Ascending aorta (tissue), 2 donors: ENCODE results near the gene NRK. TPM values are rescaled to one million over a fixed set of nuclear protein-coding genes. Genes with fewer than 3 reads are reported as not detected.

Experiments
- DNase-seq, 2 donors: peaks; one replicate each; pipeline ENCODE4 v3.0.0-alpha.2; 2019; ENCODE audit warnings: low spot score in 2 of 2
- H3K27ac ChIP-seq, 2 donors: fragments of 200-600 bp; sonication (generic); one replicate each; pipeline ENCODE4 v1.5.1; 2016 to 2017; ENCODE audit warnings: mild to moderate bottlenecking in 1 of 2
- H3K27me3 ChIP-seq: fragments of 200-600 bp; sonication (generic); one replicate; pipeline ENCODE4 v1.5.1; 2017
- H3K36me3 ChIP-seq, 2 donors: fragments of 200-600 bp; sonication (generic); one replicate each; pipeline ENCODE4 v1.5.1; 2016
- H3K4me1 ChIP-seq, 2 donors: fragments of 200-600 bp; sonication (generic); one replicate each; pipeline ENCODE4 v1.5.1; 2016 to 2017; ENCODE audit warnings: mild to moderate bottlenecking in 1 of 2
- H3K4me3 ChIP-seq, 2 donors: fragments of 200-600 bp; sonication (generic); one replicate each; pipeline ENCODE4 v1.5.1; 2016 to 2017; ENCODE audit warnings: mild to moderate bottlenecking in 1 of 2
- H3K9me3 ChIP-seq, 2 donors: fragments of 200-600 bp; sonication (generic); one replicate each; pipeline ENCODE4 v1.5.1; 2016
- intact Hi-C: fragments of 100-400 bp; cut with DNase I; formaldehyde crosslinking; loops from one replicate; pipeline ENCODE4 v1.15.1; 2023
- total RNA-seq: library from RNA; depleted of rRNA; stranded (reverse); fragments of >200 nt; gene quantifications from one replicate; pipeline ENCODE4 v1.1.0, GENCODE V29; 2016
- TF ChIP-seq, protein P1 (sequence below), 3 experiments: fragments of 200-600 bp in 2 of 3; fragments of 450-650 bp in 1 of 3; sonication (generic) in 2 of 3; IDR thresholded peaks; one replicate each; pipeline ENCODE4 v1.5.1; 2016 to 2019; ENCODE audit warnings: antibody characterized with exemption in 3 of 3, mild to moderate bottlenecking in 1 of 3, moderate library complexity in 1 of 3

NRK gene
- total RNA-seq, 1 donor from 2014 or later: 3.2 TPM

DNA sequence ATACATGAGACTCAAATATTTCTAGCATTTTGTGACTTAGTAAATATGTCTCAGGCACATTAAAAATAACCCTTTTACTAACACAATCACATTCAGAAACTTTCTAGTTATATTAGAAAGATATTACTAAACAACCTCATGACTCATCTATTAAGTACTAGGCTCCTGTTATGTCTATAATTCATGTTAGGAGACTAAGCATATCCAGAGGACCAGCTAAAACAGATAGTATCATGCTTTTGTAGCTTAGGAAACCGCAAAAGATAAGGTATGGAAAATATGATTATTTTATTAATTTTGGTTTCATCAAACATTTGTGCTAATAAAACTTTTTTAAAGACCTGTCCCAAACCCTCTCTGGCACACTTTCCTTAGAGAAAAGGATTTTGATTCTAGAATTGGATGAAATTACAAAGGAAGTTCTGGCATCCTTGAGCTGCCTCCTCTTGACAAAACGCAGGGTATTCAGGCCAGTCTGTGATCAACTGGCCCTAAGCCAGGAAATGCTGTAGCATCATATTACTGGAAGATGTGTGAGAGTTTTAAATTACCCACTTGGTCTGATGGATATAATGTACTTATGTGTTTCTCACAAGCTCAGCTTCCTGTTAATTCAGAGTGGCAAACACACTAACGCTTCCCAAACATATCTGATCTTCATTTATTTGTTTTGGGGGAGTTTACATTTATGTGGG lies 60.4 kb downstream of the NRK start:
- TF ChIP-seq, protein P1, sequence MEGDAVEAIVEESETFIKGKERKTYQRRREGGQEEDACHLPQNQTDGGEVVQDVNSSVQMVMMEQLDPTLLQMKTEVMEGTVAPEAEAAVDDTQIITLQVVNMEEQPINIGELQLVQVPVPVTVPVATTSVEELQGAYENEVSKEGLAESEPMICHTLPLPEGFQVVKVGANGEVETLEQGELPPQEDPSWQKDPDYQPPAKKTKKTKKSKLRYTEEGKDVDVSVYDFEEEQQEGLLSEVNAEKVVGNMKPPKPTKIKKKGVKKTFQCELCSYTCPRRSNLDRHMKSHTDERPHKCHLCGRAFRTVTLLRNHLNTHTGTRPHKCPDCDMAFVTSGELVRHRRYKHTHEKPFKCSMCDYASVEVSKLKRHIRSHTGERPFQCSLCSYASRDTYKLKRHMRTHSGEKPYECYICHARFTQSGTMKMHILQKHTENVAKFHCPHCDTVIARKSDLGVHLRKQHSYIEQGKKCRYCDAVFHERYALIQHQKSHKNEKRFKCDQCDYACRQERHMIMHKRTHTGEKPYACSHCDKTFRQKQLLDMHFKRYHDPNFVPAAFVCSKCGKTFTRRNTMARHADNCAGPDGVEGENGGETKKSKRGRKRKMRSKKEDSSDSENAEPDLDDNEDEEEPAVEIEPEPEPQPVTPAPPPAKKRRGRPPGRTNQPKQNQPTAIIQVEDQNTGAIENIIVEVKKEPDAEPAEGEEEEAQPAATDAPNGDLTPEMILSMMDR (IDR thresholded peaks at IDR 0.05): no peak
- intact Hi-C loops: no loop called here

DNA sequence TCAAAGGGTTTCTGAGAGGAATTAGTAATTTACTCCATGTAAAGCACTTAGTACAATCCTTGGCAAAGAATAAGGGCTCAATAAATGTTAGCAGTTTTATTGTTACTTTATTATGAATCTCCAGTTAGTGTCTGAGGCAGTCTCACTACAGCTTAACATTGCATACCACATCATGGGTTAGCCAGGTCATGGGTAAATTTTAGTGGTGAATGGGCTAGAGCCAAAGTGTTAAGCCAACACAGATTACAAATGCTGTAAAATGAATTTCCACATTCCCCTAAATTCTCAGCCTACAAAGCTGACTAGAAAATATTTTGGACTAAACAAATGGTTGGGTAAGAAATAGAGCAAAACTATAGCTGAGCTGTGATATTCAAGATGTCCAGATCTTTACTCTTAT lies 72.4 kb downstream of the NRK start:
- H3K9me3 ChIP-seq: no peaks in the 10 kb centered on the region
- no peaks in the 10 kb centered on the region for H3K36me3 ChIP-seq
- H3K4me3 ChIP-seq: no peak overlapping the region
- no peaks in the 10 kb centered on the region for H3K4me1 ChIP-seq
- no peaks in the 10 kb centered on the region for H3K27me3 ChIP-seq
- no peak overlapping the region for H3K27ac ChIP-seq
- intact Hi-C loops: no loop called here
- TF ChIP-seq, protein P1 (IDR thresholded peaks at IDR 0.05): no peak
- DNase-seq: no peak

More for the DNA sequence above, 60.4 kb downstream of the NRK start:
- DNase-seq: no peak
- Histone ChIP-seq H3K27ac (no peak overlapping the region), H3K4me3 (no peak overlapping the region), H3K9me3 (no peaks in the 10 kb centered on the region), H3K27me3 (no peaks in the 10 kb centered on the region), H3K4me1 (no peaks in the 10 kb centered on the region), H3K36me3 (no peaks in the 10 kb centered on the region)

DNA sequence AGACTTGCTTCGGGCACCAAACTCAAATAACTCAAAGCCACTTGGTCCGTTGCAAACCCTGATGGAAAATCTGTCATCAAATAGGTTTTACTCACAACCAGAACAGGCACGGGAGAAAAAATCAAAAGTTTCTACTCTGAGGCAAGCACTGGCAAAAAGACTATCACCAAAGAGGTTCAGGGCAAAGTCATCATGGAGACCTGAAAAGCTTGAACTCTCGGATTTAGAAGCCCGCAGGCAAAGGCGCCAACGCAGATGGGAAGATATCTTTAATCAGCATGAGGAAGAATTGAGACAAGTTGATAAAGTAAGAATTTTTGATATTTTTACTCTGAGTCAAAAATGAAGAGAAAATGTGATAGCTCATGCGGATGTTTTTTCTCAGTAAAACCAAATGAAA lies 87.2 kb downstream of the NRK start:
- no peaks in the 10 kb centered on the region for H3K4me1 ChIP-seq
- H3K4me3 ChIP-seq: no peak overlapping the region
- intact Hi-C loops: no loop called here
- no peaks in the 10 kb centered on the region for H3K9me3 ChIP-seq
- no peaks in the 10 kb centered on the region for H3K27me3 ChIP-seq
- no peak for DNase-seq
- no peak overlapping the region for H3K27ac ChIP-seq
- TF ChIP-seq, protein P1 (IDR thresholded peaks at IDR 0.05): no peak
- H3K36me3 ChIP-seq: peaks cover 0 to 4% of the 10 kb centered on the region in 2 donors

DNA sequence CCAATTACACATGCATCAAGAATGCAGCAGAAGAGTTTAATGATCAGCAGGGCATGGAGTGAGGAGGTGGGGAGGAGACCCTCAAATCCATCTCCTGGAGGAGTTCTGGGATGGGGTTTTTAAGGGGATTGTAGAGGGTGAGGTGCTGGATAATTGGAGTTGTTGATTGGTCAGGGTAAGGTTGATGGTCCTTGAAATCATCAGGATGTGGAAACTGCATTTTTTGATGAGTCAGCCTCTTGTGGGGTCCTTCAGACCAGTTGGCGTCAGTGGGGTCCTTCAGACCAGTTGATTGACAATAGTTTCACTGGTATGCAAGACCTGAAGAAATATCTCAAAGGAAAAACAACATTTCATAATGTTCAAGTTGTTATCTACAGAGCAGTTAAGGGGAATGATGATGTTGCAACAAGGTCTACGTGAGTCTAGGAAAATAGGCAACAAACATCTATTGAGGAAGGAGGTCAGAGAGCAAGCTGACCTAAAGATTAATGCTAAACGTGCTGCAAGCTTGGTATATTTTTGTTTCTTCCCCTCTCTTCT lies 88.3 kb downstream of the NRK start:
- TF ChIP-seq, protein P1 (IDR thresholded peaks at IDR 0.05): no peak
- peaks cover 0 to 4% of the 10 kb centered on the region in 2 donors for H3K36me3 ChIP-seq
- intact Hi-C loops: no loop called here
- no peak for DNase-seq
- no peaks in the 10 kb centered on the region for H3K27me3 ChIP-seq
- no peak overlapping the region for H3K4me3 ChIP-seq
- H3K4me1 ChIP-seq: no peaks in the 10 kb centered on the region
- no peak overlapping the region for H3K27ac ChIP-seq
- no peaks in the 10 kb centered on the region for H3K9me3 ChIP-seq

DNA sequence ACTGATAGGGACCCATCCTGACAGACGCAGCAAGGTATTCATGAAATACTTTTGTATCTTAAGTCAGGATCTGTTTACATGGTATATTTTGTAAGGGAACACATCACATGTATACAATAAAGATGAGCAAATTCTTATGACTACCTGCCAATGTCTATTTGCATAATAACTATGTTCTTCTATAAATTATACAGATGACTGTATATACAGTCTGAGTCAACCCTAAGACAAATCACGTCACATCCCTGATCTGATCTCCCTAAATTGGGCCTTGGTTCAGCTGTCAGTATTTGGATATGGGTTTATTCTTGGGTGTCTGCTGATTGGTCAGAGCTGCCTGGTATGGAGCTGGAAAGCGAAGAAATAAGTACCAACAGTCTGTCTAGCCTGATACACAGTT lies 122.9 kb downstream of the NRK start:
- H3K4me1 ChIP-seq: no peaks in the 10 kb centered on the region
- H3K9me3 ChIP-seq: no peaks in the 10 kb centered on the region
- no peak overlapping the region for H3K27ac ChIP-seq
- DNase-seq: no peak
- H3K36me3 ChIP-seq: no peaks in the 10 kb centered on the region
- TF ChIP-seq, protein P1 (IDR thresholded peaks at IDR 0.05): no peak
- H3K4me3 ChIP-seq: no peak overlapping the region
- intact Hi-C loops: no loop called here
- H3K27me3 ChIP-seq: no peaks in the 10 kb centered on the region
